Mesothelial cell of epicardium (in vitro differentiated cells): ENCODE measurements around the gene COL25A1. TPM values are rescaled to one million over a fixed set of nuclear protein-coding genes. Genes with fewer than 3 reads are reported as not detected.
A peak's percentile ranks its signal among the peaks of the same experiment; 100 is the strongest.

ENCODE experiments used
- DNase-seq, 2 experiments: peaks; one replicate each; pipeline ENCODE4 v3.0.0; 2021; ENCODE audit warnings: low spot score in 2 of 2; ENCODE audit not compliant: unreplicated experiment in 2 of 2
- H3K27ac Mint-ChIP-seq: 2 replicates; pipeline ENCODE4 v1.8.0; 2021; ENCODE audit warnings: mixed read lengths
- H3K27me3 Mint-ChIP-seq: 2 replicates; pipeline ENCODE4 v1.8.0; 2021; ENCODE audit warnings: low read depth, mixed read lengths
- H3K36me3 Mint-ChIP-seq: 2 replicates; pipeline ENCODE4 v1.8.0; 2021; ENCODE audit warnings: mixed read lengths
- H3K4me1 Mint-ChIP-seq: 2 replicates; pipeline ENCODE4 v1.8.0; 2021; ENCODE audit warnings: mixed read lengths
- H3K4me3 Mint-ChIP-seq: 2 replicates; pipeline ENCODE4 v1.8.0; 2021; ENCODE audit warnings: mild to moderate bottlenecking, moderate library complexity, mixed read lengths
- H3K9me3 Mint-ChIP-seq: 2 replicates; pipeline ENCODE4 v1.8.0; 2021; ENCODE audit warnings: mixed read lengths
- CTCF ChIP-seq: fragments of 200-600 bp; sonication (generic); IDR thresholded peaks from one replicate; pipeline ENCODE4 v1.5.0; 2021; ENCODE audit warnings: antibody characterized with exemption; ENCODE audit not compliant: unreplicated experiment
- total RNA-seq: library from RNA; stranded (reverse); gene quantifications from 3 replicates; pipeline ENCODE4 v1.2.1, GENCODE V29; 2021

Gene COL25A1
- total RNA-seq, 1 donor from 2014 or later = 56.7 TPM

GRCh38 chr4:109094056-109094455 is 208.4 kb downstream of the COL25A1 start:
- Mint-ChIP-seq H3K4me1 (peaks cover 36% of the 10 kb centered on the region), H3K9me3 (no peaks in the 10 kb centered on the region), H3K27me3 (no peaks in the 10 kb centered on the region), H3K4me3 (no peak overlapping the region), H3K27ac (no peak overlapping the region), H3K36me3 (no peaks in the 10 kb centered on the region)
- no peak for DNase-seq
- no peak for TF ChIP-seq CTCF

GRCh38 chr4:109091727-109092409 is 210.6 kb downstream of the COL25A1 start:
- peaks cover 30% of the 10 kb centered on the region for H3K4me1 Mint-ChIP-seq
- no peaks in the 10 kb centered on the region for H3K27me3 Mint-ChIP-seq
- no peak for TF ChIP-seq CTCF
- no peak overlapping the region for H3K27ac Mint-ChIP-seq
- no peaks in the 10 kb centered on the region for H3K36me3 Mint-ChIP-seq
- no peaks in the 10 kb centered on the region for H3K9me3 Mint-ChIP-seq
- no peak overlapping the region for H3K4me3 Mint-ChIP-seq
- DNase-seq = no peak

GRCh38 chr4:109083911-109084310 is 218.5 kb downstream of the COL25A1 start:
- Mint-ChIP-seq H3K9me3 (no peaks in the 10 kb centered on the region), H3K36me3 (no peaks in the 10 kb centered on the region), H3K27ac (no peak overlapping the region), H3K4me3 (no peak overlapping the region), H3K27me3 (no peaks in the 10 kb centered on the region), H3K4me1 (peaks cover 20% of the 10 kb centered on the region)
- no peak for TF ChIP-seq CTCF
- no peak for DNase-seq

GRCh38 chr4:109079731-109080130 is 222.7 kb downstream of the COL25A1 start:
- Mint-ChIP-seq H3K4me1 (peaks cover 27% of the 10 kb centered on the region), H3K9me3 (no peaks in the 10 kb centered on the region), H3K36me3 (no peaks in the 10 kb centered on the region), H3K4me3 (no peak overlapping the region), H3K27ac (peak overlapping the region; percentile 68), H3K27me3 (no peaks in the 10 kb centered on the region)
- no peak for TF ChIP-seq CTCF
- DNase-seq = no peak

GRCh38 chr4:109079201-109079600 is 223.3 kb downstream of the COL25A1 start:
- DNase-seq = no peak
- H3K4me3 Mint-ChIP-seq = no peak overlapping the region
- no peaks in the 10 kb centered on the region for H3K9me3 Mint-ChIP-seq
- no peaks in the 10 kb centered on the region for H3K27me3 Mint-ChIP-seq
- peak overlapping the region; percentile 65 for H3K27ac Mint-ChIP-seq
- H3K4me1 Mint-ChIP-seq = peaks cover 27% of the 10 kb centered on the region
- no peak for TF ChIP-seq CTCF
- H3K36me3 Mint-ChIP-seq = peaks cover 2% of the 10 kb centered on the region
